Measurements from ENCODE around the gene HTRA1. TPM values are rescaled to one million over a fixed set of nuclear protein-coding genes. Genes with fewer than 3 reads are reported as not detected.

HTRA1 gene
- total and polyA plus RNA-seq, 9 of the 15 experiments (the other 6 are each of a cell fraction or from before 2014, with no cell fraction given): 0.06 to 0.16 (median 0.13) TPM; not detected in 5

- TF ChIP-seq USF2 (CRISPR knock-in tag; IDR thresholded peaks at IDR 0.05): no peak
- TF ChIP-seq ZNF197 (CRISPR knock-in tag; IDR thresholded peaks at IDR 0.05; ENCODE audit: low read depth): no peak
- no peak for TF ChIP-seq SAP30 (IDR thresholded peaks at IDR 0.05; ENCODE audit: borderline replicate concordance, insufficient read depth, low read depth, low read length, poor library complexity, severe bottlenecking)
These were observed 65.5 kb downstream of the HTRA1 start (continued) for GRCh38 chr10:122526892-122527291.

- no peaks in the 10 kb centered on the region for H3K27me3 ChIP-seq (ENCODE audit: control insufficient read depth in 2 of 2, insufficient read depth in 2 of 2, low read length in 2 of 2)
- no peaks in the 10 kb centered on the region for H3K9me3 ChIP-seq (replicated peaks; ENCODE audit: control insufficient read depth, insufficient read depth, low read depth, low read length)
- ChIA-PET POLR2A (interaction anchor here (0.6 kb wide), 1 partner anchor 35 kb away, joined by 4 read pairs; no protein-coding TSS in a partner anchor), CTCF (ENCODE audit: low intra/inter-chr PET ratio) (no interaction called here)
- no peaks in the 10 kb centered on the region for H3K9me1 ChIP-seq (ENCODE audit: control insufficient read depth, insufficient read depth, low read length)
- in situ Hi-C loops (cut with MboI) (no loop called here), intact Hi-C loops (cut with micrococcal nuclease) (no loop called here)
- H3K4me1 ChIP-seq (replicated peaks in 1 of 2; ENCODE audit: control insufficient read depth in 2 of 2, insufficient read depth in 2 of 2, low read length in 2 of 2): no peaks in the 10 kb centered on the region
- 3% methylated on average over 5 of the region's 11 CpGs for WGBS (ENCODE audit: insufficient coverage, low coverage, missing lambda C conversion rate)
- no peak overlapping the region for H3K4me3 ChIP-seq
- H4K20me1 ChIP-seq (replicated peaks; ENCODE audit: control insufficient read depth, insufficient read depth, low read length): no peaks in the 10 kb centered on the region
- H3K36me3 ChIP-seq (ENCODE audit: control insufficient read depth, insufficient read depth, low read length): no peaks in the 10 kb centered on the region
- no peaks in the 10 kb centered on the region for H3K79me2 ChIP-seq (ENCODE audit: control insufficient read depth, insufficient read depth, low read length)
- no TSS peak for BruUV-seq (replicated peaks)
- no peak overlapping the region for H3K9ac ChIP-seq (ENCODE audit: insufficient read depth in 1 of 2, low read depth in 2 of 2, low read length in 2 of 2)
- no peak for DNase-seq (ENCODE audit: extremely low read depth in 1 of 4, low spot score in 3 of 4)
- ATAC-seq: no peak
- FAIRE-seq: no peak
- H3K4me2 ChIP-seq (ENCODE audit: insufficient read depth, low read length): no peak overlapping the region
- no peak overlapping the region for H2AFZ ChIP-seq (ENCODE audit: low read depth, low read length)
- H3K27ac ChIP-seq (ENCODE audit: extremely low read depth, low read depth, low read length): no peak overlapping the region
- TF ChIP-seq ZNF354B (CRISPR knock-in tag; IDR thresholded peaks at IDR 0.05) (no peak), ZNF668 (CRISPR knock-in tag; IDR thresholded peaks at IDR 0.05) (no peak), TGIF2 (CRISPR knock-in tag; IDR thresholded peaks at IDR 0.05) (no peak), SMARCC2 (IDR thresholded peaks at IDR 0.05; ENCODE audit: low read depth) (no peak), HOMEZ (CRISPR knock-in tag; IDR thresholded peaks at IDR 0.05) (no peak), TFAM (CRISPR knock-in tag; conservative IDR thresholded peaks at IDR 0.05) (no peak), TCF7 (IDR thresholded peaks at IDR 0.05; ENCODE audit: borderline replicate concordance) (no peak), NR1H2 (CRISPR knock-in tag; IDR thresholded peaks at IDR 0.05) (no peak), SFPQ (IDR thresholded peaks at IDR 0.05; ENCODE audit: low read depth, low read length) (no peak), NCOA1 (IDR thresholded peaks at IDR 0.05; ENCODE audit: low read depth) (no peak), JUND (IDR thresholded peaks at IDR 0.05; ENCODE audit: borderline replicate concordance, low read depth, low read length) (no peak), JUND (tag; IDR thresholded peaks at IDR 0.05; ENCODE audit: borderline replicate concordance, low read depth, low read length) (no peak), ATF3 (IDR thresholded peaks at IDR 0.05) (no peak), ATF3 (CRISPR knock-in tag; conservative IDR thresholded peaks at IDR 0.05) (no peak)
These were observed 68.8 kb downstream of the HTRA1 start for GRCh38 chr10:122530177-122530576.

Measured in K562 (cell line).